NCI-H146 (cell line): ENCODE data around the gene HLA-E.
A peak's percentile ranks its signal among the peaks of the same experiment; 100 is the strongest.
"Not testable (repeated sequence)": the region's sequence is repeated elsewhere in the genome, so short reads cannot be mapped to it uniquely, and the experiment has no call there.

Experiments used
- DNase-seq: peaks from one replicate; lab custom pipeline; 2025; lab: John Stamatoyannopoulos, UW

Gene HLA-E

DNA sequence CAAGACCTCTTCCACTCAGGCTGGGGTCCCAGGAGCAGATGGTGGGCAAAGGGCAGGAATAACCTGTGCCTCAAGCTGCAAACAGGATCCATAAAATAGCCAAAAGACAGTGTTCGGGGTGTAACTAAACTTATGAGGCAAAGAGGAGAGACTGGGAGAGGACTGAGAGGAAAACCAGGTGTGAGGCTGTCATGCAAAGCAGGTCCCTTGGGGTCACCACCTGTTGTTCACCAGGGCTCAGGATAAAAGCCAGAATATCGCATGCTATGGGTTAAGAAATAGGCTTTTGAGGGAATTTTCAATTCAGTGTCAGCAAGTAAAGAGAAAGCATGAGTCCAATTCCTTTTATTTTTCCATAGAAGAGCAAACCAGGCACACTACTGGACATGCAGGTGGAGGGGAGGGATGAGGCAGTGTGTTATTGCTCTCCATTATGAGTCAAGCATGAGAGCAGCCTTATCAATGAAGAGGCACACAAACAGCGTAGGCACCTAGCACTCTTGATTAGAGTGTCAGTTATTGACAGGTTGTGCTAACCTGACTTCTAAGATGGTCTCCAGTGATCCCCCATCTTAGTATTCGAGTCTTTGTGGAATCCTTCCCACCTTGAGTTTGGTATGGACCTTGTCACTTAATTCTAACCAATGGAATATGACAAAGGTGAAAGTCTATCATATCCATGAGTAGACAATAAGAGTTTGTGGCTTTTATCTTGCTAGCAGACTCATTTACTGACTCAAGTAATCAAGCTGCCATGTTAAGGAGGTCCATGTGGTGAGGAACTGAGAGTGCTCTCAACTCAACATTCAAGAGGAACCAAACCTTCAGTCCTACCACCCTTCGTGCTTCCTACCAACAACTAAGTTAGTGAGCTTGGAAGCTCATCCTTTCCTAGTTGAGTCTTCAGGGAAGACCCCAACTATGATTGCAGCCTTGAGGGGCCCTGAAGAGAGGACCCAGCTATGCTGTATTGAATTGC lies 18.8 kb downstream of the HLA-E start:
- DNase-seq = no peak

DNA sequence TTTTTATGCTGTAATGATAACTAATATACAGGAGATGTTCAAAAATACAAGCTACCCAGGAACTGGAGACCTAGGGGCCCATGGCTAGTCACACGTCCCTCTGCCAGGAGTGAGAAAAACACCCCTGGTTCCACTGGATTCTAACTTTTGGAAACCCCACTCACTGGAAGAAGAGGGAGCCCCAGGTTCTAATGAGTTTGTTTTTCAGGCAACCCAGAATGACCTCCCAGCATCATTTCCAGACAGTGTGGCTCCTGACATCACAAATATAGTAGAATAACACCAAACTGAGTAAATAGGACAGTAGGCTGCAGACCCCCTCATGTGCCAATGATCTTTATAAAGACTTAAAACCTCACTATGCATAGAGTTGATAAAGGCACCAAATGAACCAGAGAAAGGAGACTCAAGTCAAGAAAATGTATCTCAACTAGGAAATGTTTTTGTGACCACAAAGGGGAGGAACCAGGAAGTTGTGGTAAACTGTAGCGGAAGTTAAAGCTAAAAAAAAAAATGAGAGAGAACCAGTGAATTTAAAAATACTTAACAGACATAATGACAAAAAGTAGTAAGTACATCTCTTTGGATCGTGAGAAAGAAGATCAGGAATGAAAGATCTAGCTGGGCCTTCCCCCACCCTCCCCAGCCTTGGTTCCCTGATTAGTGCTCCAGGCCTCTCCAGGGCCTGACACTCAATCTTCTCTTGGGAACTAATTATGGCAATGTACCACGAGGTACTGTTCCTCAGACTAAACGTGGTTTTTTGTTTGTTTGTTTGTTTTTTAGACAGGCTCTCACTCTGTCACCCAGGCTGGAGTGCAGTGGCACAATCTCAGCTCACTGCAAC lies 19.8 kb downstream of the HLA-E start:
- no peak for DNase-seq

GRCh38 chr6:30510419-30511168 lies 21.3 kb downstream of the HLA-E start:
- DNase-seq = no peak

DNA sequence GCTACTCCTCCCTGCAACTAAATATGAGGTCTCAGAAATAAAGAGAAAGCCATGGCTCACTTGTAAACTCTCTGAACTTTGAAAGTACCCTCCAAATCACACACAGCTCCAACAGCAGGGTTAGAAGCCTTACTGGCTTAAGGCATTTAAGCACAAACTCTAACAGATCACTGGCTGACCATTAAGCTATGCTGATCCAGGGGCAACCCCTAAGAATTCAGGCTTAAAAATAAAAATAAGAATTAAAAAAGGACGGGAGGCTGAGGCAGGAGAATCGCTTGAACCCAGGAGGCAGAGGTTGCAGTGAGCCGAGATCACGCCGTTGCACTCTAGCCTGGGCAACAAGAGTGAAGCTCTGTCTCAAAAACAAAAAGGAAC lies 21.8 kb downstream of the HLA-E start:
- DNase-seq = no peak

DNA sequence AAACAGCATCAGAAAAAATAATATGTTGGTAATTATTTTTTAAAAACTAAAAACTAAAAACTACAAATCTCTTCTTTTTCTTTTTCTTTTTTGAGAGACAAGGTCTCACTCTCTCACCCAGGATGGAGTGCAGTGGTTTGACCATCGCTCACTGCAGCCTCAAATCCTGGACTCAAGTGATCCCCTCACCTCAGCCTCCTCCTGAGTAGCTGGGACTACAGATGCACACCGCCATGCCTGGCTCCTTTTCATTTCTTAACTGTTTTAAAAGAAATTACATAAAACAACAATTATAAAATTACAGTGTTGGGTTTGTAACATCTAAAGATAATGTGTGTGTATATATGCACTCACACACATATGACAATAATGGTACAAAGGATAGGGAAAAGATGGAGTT lies 24.1 kb downstream of the HLA-E start:
- no peak for DNase-seq

DNA sequence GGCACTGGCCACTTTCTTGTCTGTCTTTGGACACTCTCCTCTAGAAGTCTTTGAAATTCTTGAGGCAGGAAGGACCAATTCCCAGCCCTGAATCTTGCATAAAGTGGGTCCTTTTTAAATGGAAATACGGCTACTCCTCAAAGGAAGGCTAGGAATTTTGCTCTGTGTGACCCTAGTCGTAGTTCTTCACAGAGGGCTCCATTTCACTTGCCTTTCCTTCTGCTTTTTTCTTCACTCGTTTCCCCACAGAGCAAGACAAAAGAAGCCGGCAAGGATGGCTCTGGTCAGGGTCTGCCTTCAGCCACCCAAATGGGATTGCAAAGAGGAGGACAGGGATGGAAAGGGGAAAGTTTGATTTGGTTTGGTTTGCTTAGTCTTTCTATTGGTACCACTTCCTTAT lies 25.8 kb downstream of the HLA-E start:
- no peak for DNase-seq

- peak; percentile 38 for DNase-seq
Observed at GRCh38 chr6:30515944-30516753, 26.8 kb downstream of the HLA-E start.

DNA sequence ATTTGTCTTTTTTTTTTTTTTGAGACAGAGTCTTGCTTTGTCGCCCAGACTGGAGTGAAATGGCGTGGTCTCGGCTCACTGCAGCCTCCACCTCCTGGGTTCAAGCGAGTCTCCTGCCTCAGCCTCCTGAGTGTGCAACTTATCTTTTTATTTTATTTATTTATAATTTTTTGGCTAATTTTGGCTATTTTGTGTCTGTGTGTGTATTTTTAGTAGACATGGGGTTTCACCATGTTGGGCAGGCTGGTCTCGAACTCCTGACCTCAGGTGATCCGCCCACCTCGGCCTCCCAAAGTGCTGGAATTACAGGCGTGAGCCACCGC lies 27.4 kb downstream of the HLA-E start:
- not testable (repeated sequence) for DNase-seq

DNA sequence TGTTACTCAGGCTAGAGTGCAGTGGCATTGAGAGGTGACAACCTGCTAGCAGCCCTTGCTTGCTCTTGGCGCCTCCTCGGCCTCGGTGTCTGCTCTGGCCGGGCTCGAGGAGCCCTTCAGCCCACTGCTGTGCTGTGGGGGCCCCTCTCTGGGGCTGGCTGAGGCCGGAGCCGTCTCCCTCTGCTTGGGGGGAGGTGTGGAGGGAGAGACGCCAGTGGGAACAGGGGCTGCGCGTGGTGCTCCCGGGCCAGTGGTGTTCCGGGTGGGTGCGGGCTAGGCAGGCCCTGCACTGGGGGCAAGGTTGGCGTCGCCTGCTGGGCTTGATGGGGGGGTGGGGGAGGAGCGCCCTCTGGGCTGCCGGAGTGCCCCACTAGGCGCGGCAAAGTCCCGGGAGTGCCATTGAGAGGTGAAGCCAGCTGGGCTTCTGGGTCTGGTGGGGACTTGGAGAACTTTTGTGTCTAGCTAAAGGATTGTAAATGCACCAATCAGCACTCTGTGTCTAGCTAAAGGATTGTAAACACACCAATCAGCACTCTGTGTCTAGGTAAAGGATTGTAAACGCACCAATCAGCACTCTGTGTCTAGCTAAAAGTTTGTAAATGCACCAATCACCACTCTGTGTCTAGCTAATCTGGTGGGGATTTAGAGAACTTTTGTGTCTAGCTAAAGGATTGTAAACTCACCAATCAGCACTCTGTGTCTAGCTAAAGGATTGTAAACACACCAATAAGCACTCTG lies 28.6 kb downstream of the HLA-E start:
- not testable (repeated sequence) for DNase-seq

GRCh38 chr6:30518505-30519145 lies 29.3 kb downstream of the HLA-E start:
- DNase-seq = not testable (repeated sequence)

- DNase-seq = no peak
Observed at GRCh38 chr6:30520522-30520921, 31.2 kb downstream of the HLA-E start.

DNA sequence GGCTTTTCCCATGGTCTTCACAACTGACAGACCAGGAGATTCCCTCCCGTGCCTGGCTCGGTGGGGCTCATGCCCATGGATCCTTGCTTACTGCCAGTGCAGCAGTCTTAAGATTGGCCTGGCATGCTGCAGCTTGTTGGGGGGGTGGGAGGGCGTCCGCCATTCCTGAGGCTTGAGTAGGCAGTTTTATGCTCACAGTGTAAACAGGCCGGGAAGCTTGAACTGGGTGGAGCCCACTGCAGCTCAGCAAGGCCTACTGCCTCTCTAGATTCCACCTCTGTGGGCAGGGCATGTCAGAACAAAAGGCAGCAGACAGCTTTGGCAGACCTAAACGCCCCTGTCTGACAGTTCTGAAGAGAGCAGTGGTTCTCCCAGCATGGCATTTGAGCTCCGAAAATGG lies 31.8 kb downstream of the HLA-E start:
- not testable (repeated sequence) for DNase-seq

DNA sequence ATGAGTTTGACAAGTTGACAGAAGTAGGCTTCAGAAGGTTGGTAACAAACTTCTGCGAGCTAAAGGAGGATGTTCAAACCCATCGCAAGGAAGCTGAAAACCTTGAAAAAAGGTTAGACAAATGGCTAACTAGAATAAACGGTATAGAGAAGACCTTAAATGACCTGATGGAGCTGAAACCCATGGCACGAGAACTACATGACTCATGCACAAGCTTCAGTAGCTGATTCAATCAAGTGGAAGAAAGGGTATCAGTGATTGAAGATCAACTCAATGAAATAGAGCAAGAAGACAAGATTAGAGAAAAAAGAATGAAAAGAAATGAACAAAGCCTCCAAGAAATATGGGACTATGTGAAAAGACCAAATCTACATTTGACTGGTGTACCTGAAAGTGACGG lies 32.6 kb downstream of the HLA-E start:
- DNase-seq = not testable (repeated sequence)

- DNase-seq = not testable (repeated sequence)
Observed at GRCh38 chr6:30526444-30526843, 37.1 kb downstream of the HLA-E start.

GRCh38 chr6:30529349-30529875 lies 40.1 kb downstream of the HLA-E start:
- not testable (repeated sequence) for DNase-seq

- no peak for DNase-seq
Observed at GRCh38 chr6:30530014-30530413, 40.7 kb downstream of the HLA-E start.

GRCh38 chr6:30533460-30534294 lies 44.4 kb downstream of the HLA-E start:
- DNase-seq = no peak

DNA sequence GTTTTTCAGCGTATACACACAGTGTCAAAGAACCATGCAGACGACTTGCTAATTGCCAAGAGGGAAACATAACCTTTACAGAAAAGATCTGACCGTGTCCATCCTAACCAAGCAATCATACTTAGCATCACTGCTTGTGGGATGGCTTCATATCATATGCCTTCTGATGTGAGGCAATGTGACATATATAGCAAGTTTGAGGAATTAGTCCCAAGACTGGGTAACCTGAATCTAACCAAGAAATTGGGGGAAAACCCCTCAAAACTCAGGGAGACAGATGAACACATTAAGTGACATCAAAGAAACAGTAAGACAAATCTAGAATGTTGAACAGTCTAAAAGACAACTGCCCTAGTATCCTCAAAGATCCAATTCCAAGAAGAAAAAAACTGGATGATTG lies 48.6 kb downstream of the HLA-E start:
- DNase-seq = no peak
